Measurements from ENCODE around the gene TAS2R3. TPM values are rescaled to one million over a fixed set of nuclear protein-coding genes. Genes with fewer than 3 reads are reported as not detected.
A peak's percentile ranks its signal among the peaks of the same experiment; 100 is the strongest.

The TAS2R3 gene
- total and polyA plus RNA-seq, 9 of the 15 experiments (the other 6 are each of a cell fraction or from before 2014, with no cell fraction given): 0.37 to 1.9 (median 1.2) TPM; not detected in 2

- TF ChIP-seq NCOA6 (IDR thresholded peaks at IDR 0.05) (no peak), NR1H2 (CRISPR knock-in tag; IDR thresholded peaks at IDR 0.05) (0 out of 2 replicates have a peak, but pooled peaks have one; percentile 45), RNF2 (IDR thresholded peaks at IDR 0.05) (peak; percentile 95), DACH1 (IDR thresholded peaks at IDR 0.05; ENCODE audit: partially characterized antibody) (no peak), SMAD1 (IDR thresholded peaks at IDR 0.05; ENCODE audit: low read depth, low read length, partially characterized antibody) (peak; percentile 84), BCOR (IDR thresholded peaks at IDR 0.05) (peak; percentile 71)
- TF ChIP-seq, protein P1, sequence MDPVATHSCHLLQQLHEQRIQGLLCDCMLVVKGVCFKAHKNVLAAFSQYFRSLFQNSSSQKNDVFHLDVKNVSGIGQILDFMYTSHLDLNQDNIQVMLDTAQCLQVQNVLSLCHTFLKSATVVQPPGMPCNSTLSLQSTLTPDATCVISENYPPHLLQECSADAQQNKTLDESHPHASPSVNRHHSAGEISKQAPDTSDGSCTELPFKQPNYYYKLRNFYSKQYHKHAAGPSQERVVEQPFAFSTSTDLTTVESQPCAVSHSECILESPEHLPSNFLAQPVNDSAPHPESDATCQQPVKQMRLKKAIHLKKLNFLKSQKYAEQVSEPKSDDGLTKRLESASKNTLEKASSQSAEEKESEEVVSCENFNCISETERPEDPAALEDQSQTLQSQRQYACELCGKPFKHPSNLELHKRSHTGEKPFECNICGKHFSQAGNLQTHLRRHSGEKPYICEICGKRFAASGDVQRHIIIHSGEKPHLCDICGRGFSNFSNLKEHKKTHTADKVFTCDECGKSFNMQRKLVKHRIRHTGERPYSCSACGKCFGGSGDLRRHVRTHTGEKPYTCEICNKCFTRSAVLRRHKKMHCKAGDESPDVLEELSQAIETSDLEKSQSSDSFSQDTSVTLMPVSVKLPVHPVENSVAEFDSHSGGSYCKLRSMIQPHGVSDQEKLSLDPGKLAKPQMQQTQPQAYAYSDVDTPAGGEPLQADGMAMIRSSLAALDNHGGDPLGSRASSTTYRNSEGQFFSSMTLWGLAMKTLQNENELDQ (CRISPR knock-in tag; IDR thresholded peaks at IDR 0.05; ENCODE audit: borderline replicate concordance): no peak
Observed at GRCh38 chr7:141737836-141738591, 25.9 kb upstream of the TAS2R3 start, which contains the start of gene SSBP1 (continued).

DNA sequence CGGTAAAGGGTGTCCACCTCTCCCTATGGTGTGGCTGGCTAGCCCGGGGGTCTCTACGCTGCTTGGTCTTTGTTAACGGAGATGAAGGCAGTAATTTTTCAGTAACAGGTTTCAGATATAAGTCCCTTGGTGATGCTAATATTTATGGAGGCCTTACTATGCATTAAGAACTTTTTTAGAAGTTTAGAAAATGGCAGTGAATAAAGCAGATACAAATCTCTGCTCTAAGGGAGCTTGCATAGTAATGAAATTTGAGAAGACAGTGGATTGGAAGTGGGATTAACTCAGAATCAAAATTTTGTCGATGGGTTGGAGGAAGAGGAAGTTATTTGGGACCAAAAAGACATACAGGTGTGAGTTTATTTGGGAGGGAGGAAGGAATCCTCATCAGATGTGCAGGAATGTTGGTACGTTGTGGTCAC, 25.3 kb upstream of the TAS2R3 start:
- 0% methylated on average over 6 of the region's 6 CpGs for WGBS (ENCODE audit: insufficient coverage, low coverage, missing lambda C conversion rate)
- CTCF ChIA-PET (ENCODE audit: low intra/inter-chr PET ratio): interaction anchor here (0.7 kb wide), 1 partner anchor 84 kb away, joined by 7 read pairs; no protein-coding TSS in a partner anchor
- no peak for TF ChIP-seq POLR3G (IDR thresholded peaks at IDR 0.05; ENCODE audit: extremely low read depth, insufficient read length, insufficient replicate concordance)
- TF ChIP-seq, protein P2, sequence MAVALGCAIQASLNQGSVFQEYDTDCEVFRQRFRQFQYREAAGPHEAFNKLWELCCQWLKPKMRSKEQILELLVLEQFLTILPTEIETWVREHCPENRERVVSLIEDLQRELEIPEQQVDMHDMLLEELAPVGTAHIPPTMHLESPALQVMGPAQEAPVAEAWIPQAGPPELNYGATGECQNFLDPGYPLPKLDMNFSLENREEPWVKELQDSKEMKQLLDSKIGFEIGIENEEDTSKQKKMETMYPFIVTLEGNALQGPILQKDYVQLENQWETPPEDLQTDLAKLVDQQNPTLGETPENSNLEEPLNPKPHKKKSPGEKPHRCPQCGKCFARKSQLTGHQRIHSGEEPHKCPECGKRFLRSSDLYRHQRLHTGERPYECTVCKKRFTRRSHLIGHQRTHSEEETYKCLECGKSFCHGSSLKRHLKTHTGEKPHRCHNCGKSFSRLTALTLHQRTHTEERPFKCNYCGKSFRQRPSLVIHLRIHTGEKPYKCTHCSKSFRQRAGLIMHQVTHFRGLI (CRISPR knock-in tag; IDR thresholded peaks at IDR 0.05): no peak
- TF ChIP-seq, protein P3, sequence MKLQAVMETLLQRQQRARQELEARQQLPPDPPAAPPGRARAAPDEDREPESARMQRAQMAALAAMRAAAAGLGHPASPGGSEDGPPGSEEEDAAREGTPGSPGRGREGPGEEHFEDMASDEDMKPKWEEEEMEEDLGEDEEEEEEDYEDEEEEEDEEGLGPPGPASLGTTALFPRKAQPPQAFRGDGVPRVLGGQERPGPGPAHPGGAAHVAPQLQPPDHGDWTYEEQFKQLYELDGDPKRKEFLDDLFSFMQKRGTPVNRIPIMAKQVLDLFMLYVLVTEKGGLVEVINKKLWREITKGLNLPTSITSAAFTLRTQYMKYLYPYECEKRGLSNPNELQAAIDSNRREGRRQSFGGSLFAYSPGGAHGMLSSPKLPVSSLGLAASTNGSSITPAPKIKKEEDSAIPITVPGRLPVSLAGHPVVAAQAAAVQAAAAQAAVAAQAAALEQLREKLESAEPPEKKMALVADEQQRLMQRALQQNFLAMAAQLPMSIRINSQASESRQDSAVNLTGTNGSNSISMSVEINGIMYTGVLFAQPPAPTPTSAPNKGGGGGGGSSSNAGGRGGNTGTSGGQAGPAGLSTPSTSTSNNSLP (IDR thresholded peaks at IDR 0.05; ENCODE audit: borderline replicate concordance, low read depth, low read length): no peak
- no peak for TF ChIP-seq MCM5 (IDR thresholded peaks at IDR 0.05; ENCODE audit: low read depth)
- no peak for TF ChIP-seq RBM34 (IDR thresholded peaks at IDR 0.05; ENCODE audit: borderline replicate concordance, insufficient read depth, low read length)
- no peak for TF ChIP-seq BACH1 (tag; IDR thresholded peaks at IDR 0.05)
- no peak for TF ChIP-seq ETV6 (IDR thresholded peaks at IDR 0.05; ENCODE audit: borderline replicate concordance in 1 of 2, low read depth in 2 of 2, low read length in 1 of 2)
- no peak for TF ChIP-seq ETV6 (CRISPR knock-in tag; IDR thresholded peaks at IDR 0.05; ENCODE audit: borderline replicate concordance)

More for the DNA sequence above, 25.3 kb upstream of the TAS2R3 start:
- Histone ChIP-seq H3K36me3 (ENCODE audit: control insufficient read depth, insufficient read depth, low read length) (peaks cover 44% of the 10 kb centered on the region), H2AFZ (ENCODE audit: low read depth, low read length) (peak overlapping the region; percentile 96), H3K9me1 (ENCODE audit: control insufficient read depth, insufficient read depth, low read length) (no peaks in the 10 kb centered on the region), H4K20me1 (replicated peaks; ENCODE audit: control insufficient read depth, insufficient read depth, low read length) (no peaks in the 10 kb centered on the region), H3K4me2 (ENCODE audit: insufficient read depth, low read length) (peak overlapping the region; percentile 98), H3K4me1 (replicated peaks in 1 of 2; ENCODE audit: control insufficient read depth in 2 of 2, insufficient read depth in 2 of 2, low read length in 2 of 2) (peaks cover 5 to 12% of the 10 kb centered on the region in 2 experiments; a peak in 4 of 5 replicates), H3K4me3 (peak overlapping the region; percentile 65), H3K27me3 (ENCODE audit: control insufficient read depth in 2 of 2, insufficient read depth in 2 of 2, low read length in 2 of 2) (no peaks in the 10 kb centered on the region), H3K9me3 (replicated peaks; ENCODE audit: control insufficient read depth, insufficient read depth, low read depth, low read length) (no peaks in the 10 kb centered on the region), H3K9ac (ENCODE audit: insufficient read depth in 1 of 2, low read depth in 2 of 2, low read length in 2 of 2) (peak overlapping the region; percentile 84 to 92), H3K27ac (ENCODE audit: extremely low read depth, low read depth, low read length) (peak overlapping the region; percentile 89), H3K79me2 (ENCODE audit: control insufficient read depth, insufficient read depth, low read length) (peaks cover 41% of the 10 kb centered on the region)
- FAIRE-seq (no peak), DNase-seq (ENCODE audit: extremely low read depth in 1 of 4, low spot score in 3 of 4) (no peak), ATAC-seq (peak; percentile 79)
- in situ Hi-C loops (cut with MboI): no loop called here
- intact Hi-C loops (cut with micrococcal nuclease): loop anchor here (1.0 to 5.0 kb wide), 2 partner anchors 84 to 186 kb away; partner anchors contain the start of gene AGK
- BruUV-seq (replicated peaks): TSS peak; percentile 72
- POLR2A ChIA-PET: interaction anchor here (1.1 to 3.0 kb wide), 4 partner anchors 11 to 143 kb away, joined by 3 to 30 read pairs (median 4); partner anchors contain the start of gene DENND11
